ENCODE data around the gene LARP6.
"Not testable (repeated sequence)": the region's sequence is repeated elsewhere in the genome, so short reads cannot be mapped to it uniquely, and the experiment has no call there.

LARP6 gene

DNA sequence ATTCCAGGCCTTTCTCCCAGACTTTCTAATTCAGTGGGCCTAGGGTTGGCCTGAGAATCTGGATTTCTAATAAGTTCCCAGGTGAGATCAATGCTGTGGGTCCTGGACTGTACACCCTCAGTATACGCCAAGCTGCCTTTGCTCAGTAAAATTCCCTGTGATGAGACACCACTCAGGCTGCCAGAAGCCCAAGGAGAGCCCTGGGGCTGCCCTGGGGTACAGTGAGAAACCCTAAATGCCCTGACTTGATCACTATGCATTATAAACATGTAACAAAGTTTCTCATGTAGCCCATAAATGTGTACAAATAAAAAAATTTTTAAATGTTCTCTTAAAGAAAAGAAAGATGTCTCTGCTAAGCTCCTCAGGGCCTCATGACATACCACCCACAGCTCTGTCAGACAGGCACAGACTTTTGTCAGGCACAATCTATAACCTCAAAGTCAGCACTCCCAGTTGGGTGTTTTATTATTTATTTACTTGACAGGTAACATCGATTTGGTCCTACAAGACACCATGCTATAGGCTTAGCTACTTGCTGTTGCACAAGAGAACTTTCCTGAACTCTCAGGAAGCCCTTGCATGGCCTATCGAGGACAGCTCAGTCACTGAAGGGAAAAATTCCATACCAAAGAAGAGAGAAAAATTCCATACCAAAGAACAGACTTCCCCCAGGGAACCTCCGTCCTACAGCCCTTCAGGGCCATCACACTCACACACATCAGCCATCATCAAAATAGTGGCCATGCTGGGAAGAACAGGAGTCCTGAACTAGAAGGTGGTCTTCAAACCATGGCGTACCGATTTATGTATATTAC, 22.7 kb downstream of the LARP6 start:
- DNase-seq (ENCODE audit: low read depth in 2 of 2, low spot score in 1 of 2) = no peak

GRCh38 chr15:70830615-70831014, 23.3 kb downstream of the LARP6 start:
- DNase-seq (ENCODE audit: low read depth in 2 of 2, low spot score in 1 of 2) = no peak

DNA sequence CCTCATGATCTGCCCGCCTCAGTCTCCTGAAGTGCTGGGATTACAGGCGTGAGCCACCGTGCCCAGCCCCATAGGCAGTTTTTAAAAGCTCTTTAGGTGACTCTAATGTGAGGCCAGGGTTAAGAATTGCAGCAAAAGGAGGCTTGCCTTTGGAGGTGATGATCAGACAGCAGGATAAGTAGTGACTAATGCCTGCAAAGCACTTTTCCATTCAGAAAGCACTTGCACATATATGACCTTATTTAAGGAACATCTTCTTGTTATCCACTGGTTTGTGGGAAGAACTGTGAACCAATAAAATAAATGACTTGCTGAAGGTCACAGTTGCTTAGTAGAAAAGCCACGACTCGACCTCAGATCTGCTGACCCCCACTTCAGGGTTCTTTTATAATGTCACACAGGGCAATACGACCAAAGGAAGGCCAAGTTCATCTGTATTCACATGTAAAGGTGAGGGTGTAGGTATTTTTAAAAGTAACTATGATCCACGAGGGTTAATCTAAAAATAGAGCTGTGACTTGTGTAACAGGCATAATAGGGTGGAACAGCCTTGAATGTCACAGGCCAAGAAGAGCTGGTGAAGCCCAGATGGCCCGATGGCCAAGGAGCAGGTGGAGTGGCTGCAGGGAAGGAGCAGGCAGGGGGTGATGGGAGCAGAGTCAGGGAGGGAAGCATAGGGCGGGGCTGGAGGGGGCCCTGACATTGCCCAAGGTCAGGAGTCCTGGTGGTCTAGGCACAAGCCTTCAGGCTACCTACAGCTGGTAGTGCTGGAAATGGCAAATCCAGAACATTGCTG, 24.4 kb downstream of the LARP6 start:
- DNase-seq (ENCODE audit: low read depth in 2 of 2, low spot score in 1 of 2) = no peak

GRCh38 chr15:70827721-70828120, 26.2 kb downstream of the LARP6 start:
- DNase-seq (ENCODE audit: low read depth in 2 of 2, low spot score in 1 of 2) = no peak

DNA sequence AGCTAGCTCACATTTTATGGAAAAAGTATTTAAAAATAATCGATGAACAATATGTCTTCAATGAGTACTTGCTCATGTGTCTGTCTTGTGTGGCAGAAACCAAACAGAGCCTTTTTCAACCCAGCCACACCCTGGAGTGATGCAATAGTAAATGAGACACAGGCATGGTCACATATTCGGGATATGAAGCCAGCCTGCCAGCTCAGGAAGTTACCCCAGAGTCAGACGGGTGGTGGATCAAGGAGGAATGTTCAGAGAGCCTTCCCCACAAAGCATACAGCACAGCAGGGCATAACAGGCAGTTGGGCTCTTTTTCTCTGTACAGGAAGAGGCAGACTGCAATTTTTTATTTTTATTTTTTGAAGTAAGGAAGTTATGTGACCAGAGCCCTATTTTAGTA, 27.3 kb downstream of the LARP6 start:
- DNase-seq (ENCODE audit: low read depth in 2 of 2, low spot score in 1 of 2) = no peak

GRCh38 chr15:70825841-70826240, 28.1 kb downstream of the LARP6 start:
- no peak for DNase-seq (ENCODE audit: low read depth in 2 of 2, low spot score in 1 of 2)

GRCh38 chr15:70823196-70823595, 30.8 kb downstream of the LARP6 start:
- DNase-seq (ENCODE audit: low read depth in 2 of 2, low spot score in 1 of 2) = no peak

- DNase-seq (ENCODE audit: low read depth in 2 of 2, low spot score in 1 of 2) = no peak
These were observed 33.7 kb downstream of the LARP6 start for GRCh38 chr15:70820214-70820613.

DNA sequence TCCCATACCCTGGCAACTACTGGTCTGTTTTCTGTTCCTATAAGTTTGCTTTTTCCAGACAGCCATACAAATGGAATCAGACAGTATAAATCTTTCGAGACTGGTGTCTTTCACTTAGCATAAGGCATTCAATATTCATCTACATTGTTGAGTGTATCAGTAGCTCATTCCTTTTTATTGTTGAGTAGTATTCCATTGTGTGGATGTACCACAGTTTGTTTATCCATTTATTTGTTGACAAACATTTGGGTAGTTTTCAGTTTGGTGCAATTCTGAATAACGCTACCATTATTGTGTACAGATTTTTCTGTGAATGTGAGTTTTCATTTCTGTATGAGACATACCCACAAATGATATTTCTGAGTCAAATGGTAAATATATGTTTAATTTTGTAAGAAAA, 35.4 kb downstream of the LARP6 start:
- no peak for DNase-seq (ENCODE audit: low read depth in 2 of 2, low spot score in 1 of 2)

GRCh38 chr15:70817266-70817665, 36.7 kb downstream of the LARP6 start:
- no peak for DNase-seq (ENCODE audit: low read depth in 2 of 2, low spot score in 1 of 2)

GRCh38 chr15:70815604-70816003, 38.4 kb downstream of the LARP6 start:
- no peak for DNase-seq (ENCODE audit: low read depth in 2 of 2, low spot score in 1 of 2)

- not testable (repeated sequence) for DNase-seq (ENCODE audit: low read depth in 2 of 2, low spot score in 1 of 2)
These were observed 38.9 kb downstream of the LARP6 start for GRCh38 chr15:70815011-70815410.

- DNase-seq (ENCODE audit: low read depth in 2 of 2, low spot score in 1 of 2) = no peak
These were observed 41.1 kb downstream of the LARP6 start for GRCh38 chr15:70812827-70813364.

- DNase-seq (ENCODE audit: low read depth in 2 of 2, low spot score in 1 of 2) = no peak
These were observed 42.9 kb downstream of the LARP6 start for GRCh38 chr15:70810916-70811578.

- no peak for DNase-seq (ENCODE audit: low read depth in 2 of 2, low spot score in 1 of 2)
These were observed 46.8 kb downstream of the LARP6 start for GRCh38 chr15:70806992-70807712.

GRCh38 chr15:70804388-70804787, 49.6 kb downstream of the LARP6 start:
- DNase-seq (ENCODE audit: low read depth in 2 of 2, low spot score in 1 of 2) = not testable (repeated sequence)

GRCh38 chr15:70802629-70803028, 51.3 kb downstream of the LARP6 start:
- DNase-seq (ENCODE audit: low read depth in 2 of 2, low spot score in 1 of 2) = no peak

GRCh38 chr15:70801109-70801508, 52.8 kb downstream of the LARP6 start:
- DNase-seq (ENCODE audit: low read depth in 2 of 2, low spot score in 1 of 2) = no peak

DNA sequence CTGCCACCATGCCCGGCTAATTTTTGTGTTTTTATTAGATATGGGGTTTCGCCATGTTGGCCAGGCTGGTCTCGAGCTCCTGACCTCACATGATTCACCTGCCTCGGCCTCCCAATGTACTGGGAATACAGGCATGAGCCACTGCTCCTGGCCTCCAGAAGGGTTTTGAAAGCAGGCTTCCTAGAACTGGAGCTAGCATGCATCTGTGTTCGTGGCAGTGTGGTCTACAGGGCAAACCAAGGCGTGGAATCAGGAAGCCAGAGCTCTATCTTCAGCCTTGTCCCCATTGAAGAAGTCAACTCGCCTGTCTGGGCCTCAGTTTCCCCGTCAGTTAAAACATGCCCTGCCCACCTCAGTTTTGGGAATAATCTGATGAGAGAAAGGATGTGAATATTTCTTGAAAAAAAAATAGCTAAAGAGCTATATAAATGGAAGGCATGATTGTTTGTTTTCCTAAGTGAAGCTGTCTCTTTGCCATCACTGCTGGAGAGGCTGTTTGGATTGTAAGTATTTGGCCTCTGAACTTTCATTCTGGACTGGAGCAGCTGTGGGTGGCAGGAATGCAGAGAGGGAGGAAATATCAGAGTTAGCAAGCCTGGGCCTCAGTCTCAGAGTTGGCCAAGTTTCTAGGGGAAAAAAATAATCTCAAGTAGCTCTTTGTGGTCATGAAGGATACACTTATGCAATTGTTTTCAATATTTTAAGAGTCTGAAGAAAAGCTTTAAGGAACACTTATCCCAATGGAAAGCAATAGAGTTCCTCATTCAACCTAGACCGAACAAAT, 54.1 kb downstream of the LARP6 start:
- DNase-seq (ENCODE audit: low read depth in 2 of 2, low spot score in 1 of 2) = no peak

GRCh38 chr15:70797464-70797863, 56.5 kb downstream of the LARP6 start:
- DNase-seq (ENCODE audit: low read depth in 2 of 2, low spot score in 1 of 2) = no peak
